ENCODE data around the gene CNOT10.
"Not testable (repeated sequence)": the region's sequence is repeated elsewhere in the genome, so short reads cannot be mapped to it uniquely, and the experiment has no call there.

- not testable (repeated sequence) for TF ChIP-seq CTCF, POLR2A (IDR thresholded peaks at IDR 0.05)
These were observed 11.3 kb upstream of the CNOT10 start for GRCh38 chr3:32673730-32674129.

Measured in vagina (tissue), 2 donors.